Right cardiac atrium (tissue), 5 donors: Measurements from ENCODE around the gene KRT73. TPM values are rescaled to one million over a fixed set of nuclear protein-coding genes. Genes with fewer than 3 reads are reported as not detected.

Source experiments
- ATAC-seq, 2 donors: fragments of 200-7000 bp; cut with Tn5 transposase; one replicate each; pipeline versions ENCODE4 v1.8.0 to v1.9.1; 2020; ENCODE audit warnings: moderate library complexity in 2 of 2, mild to moderate bottlenecking in 1 of 2
- DNase-seq, 3 donors: peaks; one replicate each; pipeline ENCODE4 v3.0.0-alpha.2; 2020
- H3K27ac ChIP-seq: one replicate; pipeline ENCODE4 v1.5.1; 2013; ENCODE audit warnings: mild to moderate bottlenecking, low read length, control low read depth, moderate library complexity
- H3K27me3 ChIP-seq: one replicate; pipeline ENCODE4 v1.6.1; 2013; ENCODE audit not compliant: control insufficient read depth, insufficient read depth
- H3K4me1 ChIP-seq: one replicate; pipeline ENCODE4 v1.6.1; 2013; ENCODE audit warnings: low read length; ENCODE audit not compliant: control insufficient read depth, insufficient read depth
- H3K4me3 ChIP-seq: one replicate; pipeline ENCODE4 v1.5.1; 2013; ENCODE audit warnings: low read length, control low read depth
- H3K9me3 ChIP-seq: one replicate; pipeline ENCODE4 v1.6.1; 2013; ENCODE audit warnings: low read length; ENCODE audit not compliant: control insufficient read depth
- WGBS: extraction: QIAGEN DNeasy Blood & Tissue Kit; methylation state at CpG from one replicate; pipeline ENCODE4 v1.1.7; 2013; 5-methylcytosine and 5-hydroxymethylcytosine counted together
- intact Hi-C, 4 donors: fragments of 100-400 bp; cut with DNase I; formaldehyde crosslinking; loops; one replicate each; pipeline versions ENCODE4 v1.11.0 to v1.14.0; 2022 to 2023
- polyA plus RNA-seq: library from polyadenylated mRNA; stranded (reverse); fragments of 200-250 nt; gene quantifications from one replicate; pipeline ENCODE4 v1.2.3, GENCODE V29; 2013
- total RNA-seq, 4 donors: library from RNA; stranded (reverse); fragmentation: NEBNext Ultra II Directional; extraction: Animal tissue kit (Norgen Biotek cat#: 25700); gene quantifications; one replicate each; pipeline ENCODE4 v1.2.1, GENCODE V29; 2021
- donor health status: healthy with polysubstance abuse.
- donor health status: DM: no; HTN: yes; CAD: no.
- donor health status: DM: no; HTN: no; CAD: no.
- donor health status: DM: no; HTN: yes; CAD: no; lungs with severe emphysema.
- donor health status: DM: yes; HTN: yes; CAD: no.

KRT73 gene
- total and polyA plus RNA-seq, 5 donors = not detected

- DNase-seq (no peak), ATAC-seq (no peak)
- no peak overlapping the region for H3K4me3 ChIP-seq
- WGBS = 80% methylated on average over 6 of the region's 6 CpGs
- no peaks in the 10 kb centered on the region for H3K27me3 ChIP-seq
- H3K9me3 ChIP-seq = no peaks in the 10 kb centered on the region
- intact Hi-C loops = no loop called here
- H3K27ac ChIP-seq = no peak overlapping the region
- no peaks in the 10 kb centered on the region for H3K4me1 ChIP-seq
Measured at GRCh38 chr12:52631676-52632459, 13.5 kb upstream of the KRT73 start.

- intact Hi-C loops = no loop called here
Measured at GRCh38 chr12:52631264-52631663, 12.9 kb upstream of the KRT73 start.

GRCh38 chr12:52630599-52631200 lies 12.3 kb upstream of the KRT73 start:
- Histone ChIP-seq H3K27me3 (no peaks in the 10 kb centered on the region), H3K4me1 (no peaks in the 10 kb centered on the region), H3K9me3 (no peaks in the 10 kb centered on the region), H3K4me3 (no peak overlapping the region), H3K27ac (no peak overlapping the region)
- intact Hi-C loops = no loop called here
- no peak for ATAC-seq
- DNase-seq = no peak
- WGBS = 58% methylated on average over 4 of the region's 4 CpGs

More at GRCh38 chr12:52631264-52631663, 12.9 kb upstream of the KRT73 start:
- Histone ChIP-seq H3K27me3 (no peaks in the 10 kb centered on the region), H3K4me3 (no peak overlapping the region), H3K9me3 (no peaks in the 10 kb centered on the region), H3K27ac (no peak overlapping the region), H3K4me1 (no peaks in the 10 kb centered on the region)
- ATAC-seq (no peak), DNase-seq (no peak)
- WGBS = 62% methylated on average over 4 of the region's 4 CpGs

DNA sequence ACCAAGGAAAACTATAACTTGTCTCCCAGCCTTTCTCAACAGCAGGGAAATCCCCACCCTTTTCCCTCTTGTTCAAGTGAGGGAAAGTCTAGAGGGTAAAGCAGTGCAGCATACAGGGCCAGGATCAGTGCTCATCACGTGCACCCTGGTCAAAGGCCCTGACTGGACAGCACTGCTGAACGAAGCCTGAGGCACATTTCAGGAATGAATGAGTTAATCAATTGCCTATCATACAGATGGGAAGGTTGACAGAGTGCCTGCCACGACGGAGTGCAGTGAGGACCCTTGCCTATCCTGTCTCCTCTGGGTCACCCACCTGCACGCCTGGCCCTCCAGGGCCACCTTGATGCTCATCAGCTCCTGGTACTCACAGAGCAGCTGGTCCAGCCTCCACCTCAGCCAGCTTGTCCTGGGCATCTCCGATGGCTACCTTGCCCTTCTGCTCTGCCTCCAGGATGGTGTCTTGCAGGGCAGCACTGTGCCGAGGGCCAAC lies 11.7 kb upstream of the KRT73 start:
- H3K4me3 ChIP-seq = no peak overlapping the region
- no peaks in the 10 kb centered on the region for H3K9me3 ChIP-seq
- H3K27me3 ChIP-seq = no peaks in the 10 kb centered on the region
- 76% methylated on average over 7 of the region's 7 CpGs for WGBS
- H3K27ac ChIP-seq = no peak overlapping the region
- DNase-seq = no peak
- no peak for ATAC-seq
- H3K4me1 ChIP-seq = no peaks in the 10 kb centered on the region
- intact Hi-C loops = no loop called here

- Histone ChIP-seq H3K4me1 (no peaks in the 10 kb centered on the region), H3K27me3 (no peaks in the 10 kb centered on the region), H3K9me3 (no peaks in the 10 kb centered on the region), H3K27ac (no peak overlapping the region), H3K4me3 (no peak overlapping the region)
- no peak for ATAC-seq
- intact Hi-C loops = no loop called here
- DNase-seq = no peak
- 83% methylated on average over 12 of the region's 12 CpGs for WGBS
Measured at GRCh38 chr12:52629281-52630007, 11.1 kb upstream of the KRT73 start.

GRCh38 chr12:52628841-52629240 lies 10.5 kb upstream of the KRT73 start:
- no peak overlapping the region for H3K4me3 ChIP-seq
- H3K9me3 ChIP-seq = no peaks in the 10 kb centered on the region
- ATAC-seq = no peak
- WGBS = 77% methylated on average over 2 of the region's 2 CpGs
- no peak for DNase-seq
- H3K27ac ChIP-seq = no peak overlapping the region
- no peaks in the 10 kb centered on the region for H3K27me3 ChIP-seq
- intact Hi-C loops = no loop called here
- H3K4me1 ChIP-seq = no peaks in the 10 kb centered on the region

DNA sequence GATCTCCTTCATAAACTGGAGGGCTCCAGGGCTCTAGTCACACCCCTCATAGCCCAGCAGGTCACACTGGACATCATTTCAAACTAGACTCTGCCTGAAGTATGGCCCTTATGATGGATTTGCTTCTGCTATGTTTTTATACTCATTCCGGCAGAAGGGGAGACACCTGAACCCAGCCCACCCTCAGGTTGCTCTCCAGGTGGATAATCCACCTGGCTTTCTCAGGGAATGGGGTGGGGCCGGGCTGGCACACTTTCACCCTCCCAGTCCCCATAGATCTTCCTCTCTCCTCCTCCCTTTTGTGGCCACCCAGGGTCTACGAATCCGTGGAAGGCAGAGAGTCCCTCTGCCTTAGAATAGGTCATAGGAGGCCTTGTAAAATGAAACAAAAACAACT lies 9.8 kb upstream of the KRT73 start:
- Histone ChIP-seq H3K9me3 (no peaks in the 10 kb centered on the region), H3K27me3 (no peaks in the 10 kb centered on the region), H3K4me3 (no peak overlapping the region), H3K4me1 (no peaks in the 10 kb centered on the region), H3K27ac (no peak overlapping the region)
- DNase-seq = no peak
- intact Hi-C loops = no loop called here
- 80% methylated on average over 4 of the region's 4 CpGs for WGBS
- ATAC-seq = no peak

- H3K27ac ChIP-seq = no peak overlapping the region
- no peaks in the 10 kb centered on the region for H3K27me3 ChIP-seq
- DNase-seq = no peak
- no peaks in the 10 kb centered on the region for H3K9me3 ChIP-seq
- 52% methylated on average over 2 of the region's 2 CpGs for WGBS
- ATAC-seq = no peak
- H3K4me1 ChIP-seq = no peaks in the 10 kb centered on the region
- intact Hi-C loops = no loop called here
- H3K4me3 ChIP-seq = no peak overlapping the region
Measured at GRCh38 chr12:52627395-52628110, 9.2 kb upstream of the KRT73 start.

DNA sequence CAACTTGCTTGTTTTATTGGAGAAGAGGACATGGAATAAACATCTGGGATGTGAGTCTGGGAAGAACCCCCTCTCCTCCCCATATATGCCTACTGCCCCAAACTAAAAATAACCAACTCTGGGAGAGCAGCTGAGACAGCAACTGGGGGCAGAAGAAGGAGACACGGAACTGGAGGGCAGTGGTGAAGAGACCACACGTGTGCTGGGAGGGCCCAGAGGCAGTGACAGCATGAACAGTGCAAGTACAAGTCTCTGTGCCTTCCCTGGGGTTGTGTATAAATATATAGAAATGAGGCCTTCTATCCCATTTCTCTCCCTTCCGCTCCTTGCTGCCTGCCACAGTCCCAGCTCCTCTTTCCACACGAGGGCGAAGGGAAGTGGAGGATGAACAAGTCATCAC lies 4.0 kb upstream of the KRT73 start:
- no peaks in the 10 kb centered on the region for H3K4me1 ChIP-seq
- intact Hi-C loops = no loop called here
- no peaks in the 10 kb centered on the region for H3K9me3 ChIP-seq
- H3K27ac ChIP-seq = no peak overlapping the region
- H3K4me3 ChIP-seq = no peak overlapping the region
- no peak for ATAC-seq
- no peaks in the 10 kb centered on the region for H3K27me3 ChIP-seq
- 75% methylated on average over 5 of the region's 5 CpGs for WGBS
- DNase-seq = no peak

GRCh38 chr12:52618866-52619265 lies 507 bp upstream of the KRT73 start:
- no peak for DNase-seq
- Histone ChIP-seq H3K27ac (no peak overlapping the region), H3K27me3 (no peaks in the 10 kb centered on the region), H3K4me1 (no peaks in the 10 kb centered on the region), H3K9me3 (no peaks in the 10 kb centered on the region), H3K4me3 (no peak overlapping the region)
- intact Hi-C loops = no loop called here
- no peak for ATAC-seq
- WGBS = 80% methylated on average over 2 of the region's 2 CpGs

DNA sequence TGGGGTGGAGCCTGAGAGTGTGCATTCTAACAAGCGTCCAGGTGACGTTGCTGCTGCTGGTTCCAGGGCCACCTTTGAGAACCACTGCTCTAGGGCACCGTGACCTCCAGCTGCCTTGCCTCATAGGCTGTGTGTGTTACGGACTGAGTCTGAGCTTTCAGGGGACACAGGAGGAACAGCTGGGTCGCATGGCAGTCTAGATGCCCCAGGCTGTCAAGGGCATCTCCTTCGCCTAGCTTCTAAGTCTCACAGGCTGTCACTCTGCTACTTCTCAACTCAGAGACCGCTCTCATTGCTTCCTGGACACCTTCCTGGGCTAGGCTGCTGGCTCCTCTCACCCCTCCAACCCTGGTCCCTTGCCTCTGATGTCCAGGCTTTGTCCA lies 965 bp downstream of the KRT73 start:
- intact Hi-C loops = no loop called here
- DNase-seq (no peak), ATAC-seq (no peak)
- H3K4me3 ChIP-seq = no peak overlapping the region
- H3K27ac ChIP-seq = no peak overlapping the region
- H3K9me3 ChIP-seq = no peaks in the 10 kb centered on the region
- H3K4me1 ChIP-seq = no peaks in the 10 kb centered on the region
- 76% methylated on average over 7 of the region's 7 CpGs for WGBS
- H3K27me3 ChIP-seq = no peaks in the 10 kb centered on the region
